ENCODE measurements around the gene NAA25.
"Not testable (repeated sequence)": the region's sequence is repeated elsewhere in the genome, so short reads cannot be mapped to it uniquely, and the experiment has no call there.

The NAA25 gene

GRCh38 chr12:112112409-112113133, 4.0 kb upstream of the NAA25 start:
- H3K9me3 ChIP-seq (ENCODE audit: severe bottlenecking), result no peaks in the 10 kb centered on the region
- no peak for TF ChIP-seq CTCF (IDR thresholded peaks at IDR 0.05; ENCODE audit: low read depth, low read length)
- no peak for DNase-seq

GRCh38 chr12:112111931-112112330, 3.3 kb upstream of the NAA25 start:
- Histone ChIP-seq H3K4me3 (ENCODE audit: low read depth, low read length) (no peak overlapping the region), H3K9me3 (ENCODE audit: severe bottlenecking) (no peaks in the 10 kb centered on the region), H3K27me3 (ENCODE audit: insufficient read depth, low read depth, severe bottlenecking) (no peaks in the 10 kb centered on the region), H3K27ac (no peak overlapping the region), H3K36me3 (no peaks in the 10 kb centered on the region; the same call in 1 of the 2 replicates)
- DNase-seq, result no peak
- no peak for TF ChIP-seq CTCF (IDR thresholded peaks at IDR 0.05; ENCODE audit: low read depth, low read length)

More at GRCh38 chr12:112112409-112113133, 4.0 kb upstream of the NAA25 start:
- Histone ChIP-seq H3K36me3 (no peaks in the 10 kb centered on the region; the same call in 1 of the 2 replicates), H3K27ac (no peak overlapping the region), H3K27me3 (ENCODE audit: insufficient read depth, low read depth, severe bottlenecking) (no peaks in the 10 kb centered on the region), H3K4me3 (ENCODE audit: low read depth, low read length) (no peak overlapping the region)

- H3K27ac ChIP-seq, result peak overlapping the region; percentile 70
- H3K4me3 ChIP-seq (ENCODE audit: low read depth, low read length); DNase-seq: not testable (repeated sequence)
Measured at GRCh38 chr12:112110787-112111662, 2.4 kb upstream of the NAA25 start.

GRCh38 chr12:112107306-112108201, 1.0 kb downstream of the NAA25 start:
- Histone ChIP-seq H3K4me3 (ENCODE audit: low read depth, low read length) (peak overlapping the region; percentile 94), H3K27ac (peak overlapping the region; percentile 70), H3K9me3 (ENCODE audit: severe bottlenecking) (no peaks in the 10 kb centered on the region), H3K36me3 (peaks cover 10% of the 10 kb centered on the region), H3K27me3 (ENCODE audit: insufficient read depth, low read depth, severe bottlenecking) (no peaks in the 10 kb centered on the region)
- TF ChIP-seq CTCF (IDR thresholded peaks at IDR 0.05; ENCODE audit: low read depth, low read length), result no peak
- peak; percentile 29 for DNase-seq

More at GRCh38 chr12:112110787-112111662, 2.4 kb upstream of the NAA25 start:
- H3K36me3 ChIP-seq; H3K27me3 ChIP-seq (ENCODE audit: insufficient read depth, low read depth, severe bottlenecking); H3K9me3 ChIP-seq (ENCODE audit: severe bottlenecking): not testable (repeated sequence)

- peak overlapping the region; percentile 29 for H3K4me3 ChIP-seq (ENCODE audit: low read depth, low read length)
- H3K27ac ChIP-seq, result peak overlapping the region; percentile 70
- no peaks in the 10 kb centered on the region for H3K9me3 ChIP-seq (ENCODE audit: severe bottlenecking)
- no peaks in the 10 kb centered on the region for H3K27me3 ChIP-seq (ENCODE audit: insufficient read depth, low read depth, severe bottlenecking)
- peak; percentile 20 for DNase-seq
- no peak for TF ChIP-seq CTCF (IDR thresholded peaks at IDR 0.05; ENCODE audit: low read depth, low read length)
- H3K36me3 ChIP-seq, result peaks cover 17% of the 10 kb centered on the region
Measured at GRCh38 chr12:112105891-112106290, 2.7 kb downstream of the NAA25 start.

All from WERI-Rb-1 (cell line).